RWPE2 (cell line): ENCODE measurements around the gene PNMA8A.
A peak's percentile ranks its signal among the peaks of the same experiment; 100 is the strongest.

Source experiments
- ATAC-seq: fragments of 200-7000 bp; cut with Tn5 transposase; 3 replicates; pipeline ENCODE4 v1.9.1; 2021; ENCODE audit warnings: low read depth
- DNase-seq: peaks from one replicate; pipeline ENCODE4 v3.0.0-alpha.2; 2020; ENCODE audit warnings: low spot score
- H3K27ac ChIP-seq: fragments of 450-650 bp; 2 replicates; pipeline ENCODE4 v1.5.1; 2017; ENCODE audit warnings: mild to moderate bottlenecking; ENCODE audit not compliant: poor library complexity, severe bottlenecking
- H3K27me3 ChIP-seq: fragments of 250-450 bp; sonication (Bioruptor Pico); 2 replicates; pipeline ENCODE4 v1.5.1; 2021; ENCODE audit warnings: mild to moderate bottlenecking, moderate library complexity; ENCODE audit not compliant: insufficient read depth, poor library complexity, severe bottlenecking
- H3K36me3 ChIP-seq: fragments of 250-450 bp; sonication (Bioruptor Pico); 2 replicates; pipeline ENCODE4 v1.5.1; 2020; ENCODE audit warnings: low read depth, mild to moderate bottlenecking, moderate library complexity
- H3K4me1 ChIP-seq: fragments of 250-450 bp; sonication (Bioruptor Pico); 2 replicates; pipeline ENCODE4 v1.5.1; 2021; ENCODE audit warnings: mild to moderate bottlenecking, moderate library complexity; ENCODE audit not compliant: insufficient read depth, poor library complexity, severe bottlenecking
- H3K4me3 ChIP-seq: fragments of 250-450 bp; sonication (Bioruptor Pico); 2 replicates; pipeline ENCODE4 v1.5.1; 2021; ENCODE audit warnings: mild to moderate bottlenecking, moderate library complexity; ENCODE audit not compliant: severe bottlenecking
- H3K9me3 ChIP-seq: fragments of 250-450 bp; sonication (Bioruptor Pico); 2 replicates; pipeline ENCODE4 v1.5.1; 2021; ENCODE audit warnings: mild to moderate bottlenecking, moderate library complexity; ENCODE audit not compliant: severe bottlenecking
- CTCF ChIP-seq: fragments of 450-650 bp; IDR thresholded peaks from one replicate; pipeline ENCODE4 v1.5.1; 2017; ENCODE audit warnings: mild to moderate bottlenecking, moderate library complexity; ENCODE audit not compliant: poor library complexity, severe bottlenecking

Gene PNMA8A

DNA sequence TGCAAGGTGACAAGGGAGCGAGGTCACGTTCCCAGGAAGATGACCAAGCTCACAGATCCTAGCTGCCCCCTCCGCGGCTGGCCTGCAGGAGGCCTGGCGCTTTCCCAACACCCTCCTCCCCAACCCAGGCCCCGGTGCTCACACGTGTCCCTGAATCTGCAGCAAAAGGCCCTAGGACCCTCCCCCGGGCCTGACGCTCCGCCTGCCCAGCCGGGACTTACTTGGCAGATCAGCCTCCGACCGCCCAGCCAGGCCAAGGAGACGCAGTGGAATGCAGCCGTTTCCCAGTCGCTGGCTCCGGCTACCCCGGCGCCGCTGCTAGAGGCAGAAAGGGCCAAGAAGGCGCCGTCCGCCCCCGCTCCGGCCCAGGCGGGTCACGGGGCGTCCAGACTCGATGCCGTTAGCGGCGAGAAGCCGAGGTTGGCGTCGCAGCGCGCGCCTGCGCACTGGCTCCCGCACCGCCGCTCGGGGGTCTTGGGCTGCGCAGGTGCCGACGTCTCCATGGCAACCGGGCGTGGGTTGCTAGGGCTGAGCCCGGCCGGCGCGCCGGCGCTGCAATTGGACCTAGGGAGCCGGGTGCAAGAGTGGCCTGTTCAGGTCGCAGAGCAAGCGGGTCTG, at the start of gene PNMA8A:
Gene PNMA8A (minus strand): TSS at position 448 of the 618 bp plus-strand sequence. CDS start 528 bp downstream, outside the sequence.
- peak; percentile 26; the same call in 2 of the 3 replicates for ATAC-seq
- no peak within 1 kb of the TSS for H3K27ac ChIP-seq
- no peaks in the 10 kb centered on the region for H3K36me3 ChIP-seq
- DNase-seq, result no peak
- peaks cover 22% of the 10 kb centered on the region for H3K4me1 ChIP-seq
- TF ChIP-seq CTCF, result no peak
- no peaks in the 10 kb centered on the region for H3K27me3 ChIP-seq
- H3K9me3 ChIP-seq, result no peaks in the 10 kb centered on the region
- H3K4me3 ChIP-seq, result peak within 1 kb of the TSS; percentile 32

DNA sequence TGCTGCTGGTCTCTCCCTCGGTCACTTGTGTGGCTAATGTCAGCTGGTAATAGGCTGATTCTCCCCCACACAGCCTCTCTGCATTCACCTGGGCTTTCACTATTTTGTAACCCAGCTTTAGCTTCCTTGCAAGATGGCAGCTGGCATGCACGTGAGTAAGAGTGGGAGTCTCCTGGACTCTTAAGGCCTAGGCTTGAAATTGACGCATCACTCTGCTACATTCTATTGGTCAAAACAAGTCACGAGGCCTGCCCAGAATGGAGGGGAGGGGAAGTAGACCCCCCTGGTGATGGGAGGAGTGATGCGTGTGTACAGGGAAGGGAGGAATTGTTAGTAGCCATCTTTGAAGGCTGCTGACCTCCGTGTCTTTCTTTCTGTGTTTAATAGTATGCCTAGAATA, 49.3 kb upstream of the PNMA8A start:
- DNase-seq (no peak), ATAC-seq (no peak)
- H3K4me1 ChIP-seq, result no peaks in the 10 kb centered on the region
- no peak overlapping the region for H3K27ac ChIP-seq
- no peak for TF ChIP-seq CTCF
- H3K9me3 ChIP-seq, result no peaks in the 10 kb centered on the region
- H3K36me3 ChIP-seq, result no peaks in the 10 kb centered on the region
- H3K4me3 ChIP-seq, result no peak overlapping the region
- no peaks in the 10 kb centered on the region for H3K27me3 ChIP-seq

GRCh38 chr19:46517471-46517870, 46.1 kb upstream of the PNMA8A start:
- Histone ChIP-seq H3K4me3 (no peak overlapping the region), H3K27ac (no peak overlapping the region), H3K27me3 (no peaks in the 10 kb centered on the region), H3K4me1 (no peaks in the 10 kb centered on the region), H3K9me3 (no peaks in the 10 kb centered on the region), H3K36me3 (no peaks in the 10 kb centered on the region)
- no peak for TF ChIP-seq CTCF
- no peak for ATAC-seq
- no peak for DNase-seq

GRCh38 chr19:46515879-46516350, 44.6 kb upstream of the PNMA8A start:
- DNase-seq, result no peak
- peak; percentile 78 for TF ChIP-seq CTCF

DNA sequence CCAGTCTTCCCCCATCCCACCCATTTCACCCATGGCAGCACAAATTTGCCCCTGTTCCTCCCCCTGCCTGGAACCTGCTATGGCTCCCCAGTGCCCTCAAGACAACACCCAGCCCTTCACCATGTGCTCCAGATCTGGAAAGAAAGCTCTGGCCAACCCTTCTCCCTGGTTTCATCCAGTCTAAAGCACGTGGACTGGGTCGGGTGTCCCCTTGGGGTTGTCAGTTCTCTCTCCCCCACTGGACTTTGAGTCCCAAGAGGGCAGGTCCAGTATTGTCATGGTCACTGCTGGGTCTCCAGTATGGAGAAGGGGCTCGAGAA, 43.9 kb upstream of the PNMA8A start:
- Histone ChIP-seq H3K9me3 (no peaks in the 10 kb centered on the region), H3K4me3 (no peak overlapping the region), H3K27me3 (no peaks in the 10 kb centered on the region), H3K36me3 (no peaks in the 10 kb centered on the region), H3K27ac (no peak overlapping the region), H3K4me1 (no peaks in the 10 kb centered on the region)
- ATAC-seq, result no peak
- TF ChIP-seq CTCF, result no peak
- DNase-seq, result no peak

More at GRCh38 chr19:46515879-46516350, 44.6 kb upstream of the PNMA8A start:
- Histone ChIP-seq H3K4me1 (no peaks in the 10 kb centered on the region), H3K27me3 (no peaks in the 10 kb centered on the region), H3K9me3 (no peaks in the 10 kb centered on the region), H3K36me3 (no peaks in the 10 kb centered on the region), H3K4me3 (no peak overlapping the region), H3K27ac (no peak overlapping the region)
- 0 out of 3 replicates have a peak, but pooled peaks have one; percentile 29 for ATAC-seq
